ENCODE data around the gene TCOF1.
A peak's percentile ranks its signal among the peaks of the same experiment; 100 is the strongest.
"Not testable (repeated sequence)": the region's sequence is repeated elsewhere in the genome, so short reads cannot be mapped to it uniquely, and the experiment has no call there.

The TCOF1 gene

GRCh38 chr5:150407096-150407720, 49.7 kb downstream of the TCOF1 start:
- no peaks in the 10 kb centered on the region for H3K27me3 Mint-ChIP-seq
- ATAC-seq (replicated peaks; ENCODE audit: extremely low read depth, poor library complexity, severe bottlenecking) (no peak), DNase-seq (ENCODE audit: low spot score in 2 of 2) (no peak)
- H3K36me3 Mint-ChIP-seq (ENCODE audit: insufficient read depth), result peaks cover 95% of the 10 kb centered on the region
- peak overlapping the region; percentile 98 for H3K4me3 Mint-ChIP-seq
- no peaks in the 10 kb centered on the region for H3K9me3 Mint-ChIP-seq
- H3K27ac Mint-ChIP-seq (ENCODE audit: low read depth), result peak overlapping the region; percentile 100
- peaks cover 43% of the 10 kb centered on the region for H3K4me1 Mint-ChIP-seq

GRCh38 chr5:150408231-150408943, 50.9 kb downstream of the TCOF1 start:
- DNase-seq (ENCODE audit: low spot score in 2 of 2) (no peak), ATAC-seq (replicated peaks; ENCODE audit: extremely low read depth, poor library complexity, severe bottlenecking) (no peak)
- Mint-ChIP-seq H3K27me3 (no peaks in the 10 kb centered on the region), H3K27ac (ENCODE audit: low read depth) (peak overlapping the region; percentile 100), H3K4me3 (peak overlapping the region; percentile 98), H3K4me1 (peaks cover 48% of the 10 kb centered on the region), H3K36me3 (ENCODE audit: insufficient read depth) (peaks cover 89% of the 10 kb centered on the region), H3K9me3 (no peaks in the 10 kb centered on the region)

DNA sequence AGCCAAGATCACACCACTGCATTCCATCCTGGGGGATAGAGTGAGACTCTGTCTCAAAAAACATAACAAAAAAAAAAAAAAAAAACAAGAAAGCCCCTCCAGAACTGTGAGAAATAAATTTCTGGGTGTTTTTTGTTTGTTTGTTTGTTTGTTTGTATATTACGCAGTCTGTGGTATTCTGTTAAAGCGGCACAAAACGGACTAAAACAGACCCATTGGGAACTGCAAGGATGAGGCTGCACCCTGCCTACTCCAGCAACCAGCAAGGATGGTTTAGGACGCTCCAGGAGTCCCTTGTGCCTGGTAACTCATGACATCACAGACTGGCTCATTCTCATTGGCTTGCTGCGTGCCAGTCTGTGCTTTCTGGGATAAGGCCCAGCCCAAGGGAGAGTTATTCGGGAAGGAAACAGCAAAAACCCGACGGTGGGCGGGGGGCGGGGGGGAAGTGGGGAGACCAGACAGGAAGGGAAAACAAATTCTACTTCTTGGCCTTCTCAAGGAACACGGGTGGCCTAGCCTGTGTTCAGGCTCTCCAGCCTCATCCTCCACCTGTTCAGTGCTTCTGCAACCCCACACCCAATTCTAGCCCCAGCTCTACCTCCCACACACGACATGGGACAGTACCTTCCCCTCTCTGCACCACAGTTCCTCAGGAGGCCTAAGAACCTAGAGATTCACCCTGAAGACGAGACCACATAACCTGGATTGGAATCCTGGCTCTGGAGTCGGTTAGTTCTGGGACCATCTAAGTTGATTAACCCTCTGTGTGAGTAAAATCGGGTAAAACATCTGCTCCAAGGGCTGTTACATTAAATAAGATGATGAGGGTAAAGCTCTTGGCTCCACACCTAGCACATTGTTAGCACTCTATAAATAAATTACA, 52.4 kb downstream of the TCOF1 start:
- no peak for DNase-seq (ENCODE audit: low spot score in 2 of 2)
- Mint-ChIP-seq H3K36me3 (ENCODE audit: insufficient read depth) (peaks cover 76% of the 10 kb centered on the region), H3K27ac (ENCODE audit: low read depth) (peak overlapping the region; percentile 100), H3K27me3 (no peaks in the 10 kb centered on the region), H3K9me3 (no peaks in the 10 kb centered on the region), H3K4me3 (peak overlapping the region; percentile 98), H3K4me1 (peaks cover 52% of the 10 kb centered on the region)
- no peak for ATAC-seq (replicated peaks; ENCODE audit: extremely low read depth, poor library complexity, severe bottlenecking)

DNA sequence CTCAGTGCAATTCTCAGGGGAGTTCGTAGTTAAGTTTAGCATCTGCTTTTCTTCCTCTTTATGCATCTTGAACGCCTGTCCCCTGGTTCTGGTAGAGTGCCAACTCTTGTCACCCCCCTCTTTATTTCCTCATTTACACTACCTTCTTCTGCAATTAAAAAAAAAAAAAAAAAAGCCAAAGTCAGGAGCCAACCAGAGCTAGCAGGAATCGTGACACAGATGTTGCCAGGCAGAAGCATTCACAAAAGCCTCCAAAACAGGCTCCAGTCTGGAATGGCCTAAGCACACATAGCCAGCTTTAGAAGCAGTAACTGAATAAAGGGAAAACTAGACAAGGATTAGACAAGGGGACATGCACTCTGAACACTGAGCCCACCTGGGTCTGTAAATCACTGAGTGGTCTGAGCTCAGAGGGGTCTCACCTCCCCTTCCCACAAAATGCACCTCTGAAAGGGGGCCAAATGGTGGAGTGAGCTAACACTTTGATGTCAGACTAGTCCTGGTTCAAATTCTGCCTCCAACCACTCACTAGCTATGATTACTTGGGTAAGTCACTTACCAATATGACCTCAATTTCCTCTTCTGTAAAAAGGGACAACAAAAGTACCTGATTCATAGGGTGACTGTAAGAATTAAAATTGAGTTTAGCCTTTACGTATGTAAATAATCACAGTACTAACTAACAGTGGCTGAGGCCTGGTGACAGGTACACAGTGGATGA, 53.2 kb downstream of the TCOF1 start:
- Mint-ChIP-seq H3K27ac (ENCODE audit: low read depth) (peak overlapping the region; percentile 100), H3K4me3 (peak overlapping the region; percentile 98), H3K9me3 (no peaks in the 10 kb centered on the region), H3K27me3 (no peaks in the 10 kb centered on the region), H3K4me1 (peaks cover 52% of the 10 kb centered on the region), H3K36me3 (ENCODE audit: insufficient read depth) (peaks cover 68% of the 10 kb centered on the region)
- ATAC-seq (replicated peaks; ENCODE audit: extremely low read depth, poor library complexity, severe bottlenecking), result peak; percentile 20
- peak in 1 of 2 donors; percentile 48 for DNase-seq (ENCODE audit: low spot score in 2 of 2)

- Mint-ChIP-seq H3K27ac (ENCODE audit: low read depth) (peak overlapping the region; percentile 100), H3K9me3 (no peaks in the 10 kb centered on the region), H3K4me1 (peaks cover 46% of the 10 kb centered on the region), H3K36me3 (ENCODE audit: insufficient read depth) (peaks cover 61% of the 10 kb centered on the region), H3K4me3 (peak overlapping the region; percentile 98), H3K27me3 (no peaks in the 10 kb centered on the region)
- ATAC-seq (replicated peaks; ENCODE audit: extremely low read depth, poor library complexity, severe bottlenecking) (no peak), DNase-seq (ENCODE audit: low spot score in 2 of 2) (peak; percentile 48 to 62)
Observed at GRCh38 chr5:150411245-150411979, 53.9 kb downstream of the TCOF1 start.

DNA sequence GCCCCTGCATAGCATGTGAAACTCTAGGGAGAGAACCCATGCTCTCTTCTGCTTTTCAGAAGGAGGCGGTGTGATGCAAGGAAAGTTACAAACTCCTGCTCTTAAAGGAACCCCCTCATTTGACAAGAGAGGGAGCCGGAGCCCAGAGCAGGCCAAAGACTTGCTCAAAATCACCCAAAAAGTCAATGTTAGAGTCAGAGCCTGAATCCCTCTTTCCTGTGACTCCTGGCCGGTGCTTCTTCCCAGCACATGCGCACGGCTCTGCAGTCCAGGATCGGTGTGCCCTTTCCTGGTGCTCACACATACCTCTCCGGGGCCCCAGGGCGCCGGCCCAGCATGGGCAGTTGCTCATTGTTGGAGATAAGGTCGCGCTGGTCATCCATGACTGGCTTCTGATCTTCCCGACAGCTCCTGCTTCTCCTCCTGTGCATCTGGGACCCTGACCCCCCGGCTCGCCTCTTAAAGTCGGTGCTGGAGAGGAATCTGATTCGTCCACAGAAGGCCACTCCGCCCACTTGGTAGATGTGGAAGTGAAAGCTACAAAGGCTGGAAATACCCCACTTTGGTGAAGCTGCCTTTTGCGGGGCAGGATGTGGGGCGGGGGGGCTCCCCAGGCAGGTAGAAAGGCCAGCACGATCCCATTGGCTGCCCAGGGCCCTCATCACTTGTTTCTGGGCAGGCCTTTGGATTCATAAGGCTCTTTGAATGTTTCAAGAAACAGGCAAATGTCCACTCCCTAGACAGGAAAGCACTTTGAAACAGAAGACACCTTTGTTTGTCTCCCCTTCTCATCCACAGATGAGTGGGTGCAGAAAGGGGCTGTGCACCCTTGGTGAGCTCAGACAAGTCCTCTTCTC, 55.0 kb downstream of the TCOF1 start, which contains the start of gene CD74:
TSS of gene CD74 (minus strand) at position 592 of the 857 bp plus-strand sequence. CDS start at position 431, 161 bp downstream.
- Mint-ChIP-seq H3K9me3 (no peaks in the 10 kb centered on the region), H3K27me3 (no peaks in the 10 kb centered on the region), H3K36me3 (ENCODE audit: insufficient read depth) (peaks cover 50% of the 10 kb centered on the region), H3K4me3 (peak within 1 kb of the TSS; percentile 98), H3K27ac (ENCODE audit: low read depth) (peak within 1 kb of the TSS; percentile 100), H3K4me1 (peaks cover 46% of the 10 kb centered on the region)
- ATAC-seq (replicated peaks; ENCODE audit: extremely low read depth, poor library complexity, severe bottlenecking) (peak; percentile 85), DNase-seq (ENCODE audit: low spot score in 2 of 2) (peak; percentile 82 to 93)

DNA sequence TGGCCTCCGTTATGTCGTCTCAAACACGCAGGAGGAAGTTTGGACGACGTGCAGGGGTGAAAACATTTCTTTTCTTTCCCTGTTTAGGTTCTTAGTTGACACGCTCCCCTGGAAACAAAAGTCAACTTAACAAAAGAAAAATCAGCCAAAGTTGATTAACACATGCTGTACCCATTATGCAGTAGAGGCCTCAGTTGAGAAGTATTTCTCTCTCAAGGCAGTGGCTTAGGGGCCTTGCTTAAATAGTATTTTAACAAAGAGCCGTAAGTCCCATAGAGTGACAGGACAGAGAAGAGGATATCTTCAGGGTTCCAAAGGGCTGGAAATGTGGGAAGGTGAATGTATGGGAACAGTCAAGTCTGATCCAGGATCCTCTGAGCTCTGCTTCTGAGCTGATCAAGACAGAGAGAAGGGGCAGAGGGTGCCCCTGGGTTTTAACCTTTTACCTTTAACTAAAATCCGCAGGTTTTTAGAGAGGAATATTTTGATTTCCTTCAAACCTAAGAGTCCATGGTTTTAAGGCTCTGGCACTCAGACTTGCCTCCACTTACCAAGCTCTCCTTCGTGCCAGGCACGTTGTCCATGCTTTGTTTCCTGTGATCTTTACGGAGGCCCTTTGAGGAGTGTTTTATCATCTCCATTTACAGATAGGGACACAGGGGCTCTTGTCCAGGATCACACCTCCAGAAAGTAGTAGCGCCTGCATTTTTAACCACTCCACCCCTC, 55.8 kb downstream of the TCOF1 start:
- Mint-ChIP-seq H3K4me1 (peaks cover 44% of the 10 kb centered on the region), H3K4me3 (peak overlapping the region; percentile 98), H3K9me3 (no peaks in the 10 kb centered on the region), H3K27ac (ENCODE audit: low read depth) (peak overlapping the region; percentile 100), H3K27me3 (no peaks in the 10 kb centered on the region), H3K36me3 (ENCODE audit: insufficient read depth) (peaks cover 42% of the 10 kb centered on the region)
- DNase-seq (ENCODE audit: low spot score in 2 of 2) (no peak), ATAC-seq (replicated peaks; ENCODE audit: extremely low read depth, poor library complexity, severe bottlenecking) (peak; percentile 26)

DNA sequence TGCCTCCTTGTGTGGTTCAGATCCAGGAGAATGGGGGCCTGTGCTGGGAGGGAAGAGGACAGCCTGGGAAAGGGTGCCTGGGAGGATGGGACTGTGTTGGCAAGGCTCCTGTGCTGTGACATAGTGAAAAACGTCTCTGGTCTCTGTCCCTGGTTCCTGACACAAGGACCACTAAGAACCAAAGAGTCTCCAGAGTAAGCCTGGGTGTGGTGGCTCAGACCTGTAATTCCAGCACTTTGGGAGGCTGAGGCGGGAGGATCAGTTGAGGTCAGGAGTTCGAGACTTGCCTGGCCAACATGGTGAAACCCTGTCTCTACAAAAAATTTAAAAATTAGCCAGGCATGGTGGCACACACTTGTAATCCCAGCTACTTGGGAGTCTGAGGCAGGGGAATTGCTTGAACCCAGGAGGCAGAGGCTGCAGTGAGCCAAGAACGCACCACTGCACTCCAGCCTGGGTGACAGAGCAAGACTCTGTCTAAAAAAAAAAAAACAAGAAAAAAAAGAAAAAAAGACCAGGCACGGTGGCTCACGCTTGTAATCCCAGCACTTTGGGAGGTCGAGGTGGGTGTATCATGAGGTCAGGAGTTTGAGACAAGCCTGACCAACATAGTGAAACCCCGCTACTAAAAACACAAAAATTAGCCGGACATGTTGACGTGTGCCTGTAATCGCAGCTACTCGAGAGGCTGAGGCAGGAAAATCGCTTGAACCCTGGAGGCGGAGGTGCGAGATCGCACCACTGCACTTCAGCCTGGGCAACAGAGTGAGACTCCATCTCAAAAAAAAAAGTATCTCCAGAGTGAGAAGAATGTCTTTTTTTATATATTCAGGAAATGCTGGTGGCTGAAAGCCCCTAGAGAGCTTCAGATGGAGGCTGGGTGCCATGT, 56.6 kb downstream of the TCOF1 start:
- peaks cover 34% of the 10 kb centered on the region for H3K36me3 Mint-ChIP-seq (ENCODE audit: insufficient read depth)
- not testable (repeated sequence) for H3K27me3 Mint-ChIP-seq; H3K9me3 Mint-ChIP-seq; ATAC-seq (replicated peaks; ENCODE audit: extremely low read depth, poor library complexity, severe bottlenecking); DNase-seq (ENCODE audit: low spot score in 2 of 2); H3K4me3 Mint-ChIP-seq
- peak overlapping the region; percentile 100 for H3K27ac Mint-ChIP-seq (ENCODE audit: low read depth)
- peaks cover 41% of the 10 kb centered on the region for H3K4me1 Mint-ChIP-seq

DNA sequence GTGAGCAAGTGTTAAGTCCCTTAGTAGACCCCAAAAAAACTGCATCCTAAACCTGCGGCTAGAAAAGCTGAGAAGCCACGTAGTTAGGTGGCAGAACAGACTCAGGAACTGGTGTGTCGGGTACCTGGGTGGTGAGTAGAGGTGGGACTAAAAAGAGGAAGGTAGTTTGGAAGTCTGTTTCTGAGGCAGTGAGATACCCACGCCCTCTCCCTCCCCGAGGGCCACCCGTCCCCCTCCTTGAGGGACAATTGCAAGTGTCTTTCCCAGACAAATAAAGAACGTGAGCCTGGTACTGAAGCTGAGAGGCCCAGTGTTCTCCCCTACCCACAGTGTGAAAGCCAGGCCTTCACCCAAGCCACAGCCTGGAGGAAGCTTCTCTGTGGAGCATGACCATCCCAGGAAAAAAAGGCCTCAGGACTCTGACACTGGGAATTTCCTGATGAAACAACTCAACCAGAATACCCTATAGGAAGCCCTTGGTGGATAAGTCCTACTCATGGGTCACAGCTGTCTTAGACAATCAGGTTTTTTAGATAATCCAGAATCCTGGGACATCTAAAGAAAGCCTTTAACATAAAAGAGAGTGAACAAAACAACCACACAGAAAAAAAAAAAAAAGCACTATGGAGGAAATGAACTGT, 62.3 kb downstream of the TCOF1 start:
- peak; percentile 65 for ATAC-seq (replicated peaks; ENCODE audit: extremely low read depth, poor library complexity, severe bottlenecking)
- Mint-ChIP-seq H3K27me3 (no peaks in the 10 kb centered on the region), H3K9me3 (no peaks in the 10 kb centered on the region), H3K4me3 (no peak overlapping the region), H3K27ac (ENCODE audit: low read depth) (peak overlapping the region; percentile 45), H3K4me1 (peaks cover 18% of the 10 kb centered on the region), H3K36me3 (ENCODE audit: insufficient read depth) (no peaks in the 10 kb centered on the region)
- no peak for DNase-seq (ENCODE audit: low spot score in 2 of 2)
